Measurements from ENCODE around the gene TMCO5A. TPM values are rescaled to one million over a fixed set of nuclear protein-coding genes. Genes with fewer than 3 reads are reported as not detected.

The TMCO5A gene
- total RNA-seq, 1 donor from 2014 or later = not detected

GRCh38 chr15:37903919-37904625, 30.4 kb upstream of the TMCO5A start:
- Histone ChIP-seq H3K79me2 (ENCODE audit: insufficient read depth, low read length) (no peaks in the 10 kb centered on the region), H3K9me3 (ENCODE audit: insufficient read depth, low read depth, low read length) (no peaks in the 10 kb centered on the region), H3K4me1 (ENCODE audit: insufficient read depth, low read length) (peaks cover 16% of the 10 kb centered on the region), H4K20me1 (ENCODE audit: insufficient read depth, low read length) (no peaks in the 10 kb centered on the region), H3K27ac (ENCODE audit: low read depth, low read length) (no peak overlapping the region), H3K36me3 (ENCODE audit: insufficient read depth, low read length) (no peaks in the 10 kb centered on the region), H3K9ac (ENCODE audit: low read length) (no peak overlapping the region), H3K4me2 (ENCODE audit: low read length) (no peak overlapping the region), H3K27me3 (ENCODE audit: insufficient read depth, low read length) (no peaks in the 10 kb centered on the region), H3K4me3 (ENCODE audit: insufficient read depth, low read depth, low read length) (no peak overlapping the region), H2AFZ (ENCODE audit: low read depth, low read length) (no peak overlapping the region)
- FAIRE-seq (no peak), DNase-seq (ENCODE audit: low read depth) (no peak)
- Mint-ChIP-seq H3K4me1 (ENCODE audit: low read depth, unreplicated experiment) (peaks cover 25% of the 10 kb centered on the region), H3K27me3 (ENCODE audit: low read depth, unreplicated experiment) (no peaks in the 10 kb centered on the region), H3K9me3 (ENCODE audit: unreplicated experiment) (no peaks in the 10 kb centered on the region), H3K4me3 (ENCODE audit: unreplicated experiment) (no peak overlapping the region), H3K36me3 (ENCODE audit: low read depth, unreplicated experiment) (no peaks in the 10 kb centered on the region), H3K27ac (ENCODE audit: unreplicated experiment) (no peak overlapping the region)
- TF ChIP-seq EZH2 (IDR thresholded peaks at IDR 0.05; ENCODE audit: insufficient read depth, low read length) (no peak), CTCF (IDR thresholded peaks at IDR 0.05; ENCODE audit: insufficient read depth, low read depth, low read length) (no peak)

- FAIRE-seq (no peak), DNase-seq (ENCODE audit: low read depth) (peak; percentile 16)
- Mint-ChIP-seq H3K36me3 (ENCODE audit: low read depth, unreplicated experiment) (no peaks in the 10 kb centered on the region), H3K4me3 (ENCODE audit: unreplicated experiment) (no peak overlapping the region), H3K27ac (ENCODE audit: unreplicated experiment) (no peak overlapping the region), H3K4me1 (ENCODE audit: low read depth, unreplicated experiment) (peaks cover 2% of the 10 kb centered on the region), H3K27me3 (ENCODE audit: low read depth, unreplicated experiment) (no peaks in the 10 kb centered on the region), H3K9me3 (ENCODE audit: unreplicated experiment) (no peaks in the 10 kb centered on the region)
- Histone ChIP-seq H3K79me2 (ENCODE audit: insufficient read depth, low read length) (no peaks in the 10 kb centered on the region), H3K27ac (ENCODE audit: low read depth, low read length) (no peak overlapping the region), H3K9ac (ENCODE audit: low read length) (no peak overlapping the region), H3K4me1 (ENCODE audit: insufficient read depth, low read length) (no peaks in the 10 kb centered on the region), H3K9me3 (ENCODE audit: insufficient read depth, low read depth, low read length) (no peaks in the 10 kb centered on the region), H3K27me3 (ENCODE audit: insufficient read depth, low read length) (no peaks in the 10 kb centered on the region), H4K20me1 (ENCODE audit: insufficient read depth, low read length) (no peaks in the 10 kb centered on the region), H3K4me3 (ENCODE audit: insufficient read depth, low read depth, low read length) (no peak overlapping the region), H3K4me2 (ENCODE audit: low read length) (no peak overlapping the region), H3K36me3 (ENCODE audit: insufficient read depth, low read length) (no peaks in the 10 kb centered on the region), H2AFZ (ENCODE audit: low read depth, low read length) (no peak overlapping the region)
- no peak for TF ChIP-seq CTCF (IDR thresholded peaks at IDR 0.05; ENCODE audit: insufficient read depth, low read depth, low read length)
- TF ChIP-seq EZH2 (IDR thresholded peaks at IDR 0.05; ENCODE audit: insufficient read depth, low read length) = no peak
Measured at GRCh38 chr15:37907136-37907535, 27.3 kb upstream of the TMCO5A start.
